DOHH2 (cell line): ENCODE results near the gene NINJ2.

ENCODE experiments used
- H3F3A ChIP-seq: fragments of 200-600 bp; sonication (generic), shearing (Covaris generic); 2 replicates; pipeline ENCODE4 v1.6.0; 2016; ENCODE audit warnings: antibody characterized with exemption, mild to moderate bottlenecking; ENCODE audit not compliant: control insufficient read depth, insufficient read depth
- H3K27ac ChIP-seq: fragments of 200-600 bp; sonication (generic); 2 replicates; pipeline ENCODE4 v1.5.1; 2014; ENCODE audit warnings: low read depth, mild to moderate bottlenecking, low read length, moderate library complexity
- H3K27me3 ChIP-seq: fragments of 200-600 bp; sonication (generic); 2 replicates; pipeline ENCODE4 v1.6.1; 2014; ENCODE audit warnings: mild to moderate bottlenecking, low read length, mixed read lengths; ENCODE audit not compliant: control insufficient read depth
- H3K36me3 ChIP-seq: fragments of 200-600 bp; sonication (generic); 2 replicates; pipeline ENCODE4 v1.6.1; 2014; ENCODE audit warnings: mild to moderate bottlenecking, low read length, moderate library complexity, mixed read lengths; ENCODE audit not compliant: control insufficient read depth
- H3K4me1 ChIP-seq: fragments of 200-600 bp; sonication (generic); 2 replicates; pipeline ENCODE4 v1.6.1; 2014; ENCODE audit warnings: mild to moderate bottlenecking, low read length, mixed read lengths; ENCODE audit not compliant: control insufficient read depth
- H3K4me2 ChIP-seq: fragments of 200-600 bp; sonication (generic); 2 replicates; pipeline ENCODE4 v1.6.0; 2014; ENCODE audit warnings: mild to moderate bottlenecking, low read length, moderate library complexity
- H3K4me3 ChIP-seq: fragments of 200-600 bp; sonication (generic); 2 replicates; pipeline ENCODE4 v1.5.1; 2014; ENCODE audit warnings: mild to moderate bottlenecking, low read length, mixed read lengths
- H3K79me2 ChIP-seq: fragments of 200-600 bp; sonication (generic); 2 replicates; pipeline ENCODE4 v1.6.1; 2014; ENCODE audit warnings: mild to moderate bottlenecking, low read length, mixed read lengths; ENCODE audit not compliant: control insufficient read depth
- H3K9me2 ChIP-seq: fragments of 200-600 bp; sonication (generic); replicated peaks from 2 replicates; pipeline ENCODE4 v1.6.1; 2014; ENCODE audit warnings: mild to moderate bottlenecking, low read length, mixed read lengths; ENCODE audit not compliant: control insufficient read depth
- H3K9me3 ChIP-seq: fragments of 200-600 bp; sonication (generic); 2 replicates; pipeline ENCODE4 v1.6.1; 2014; ENCODE audit warnings: antibody characterized with exemption, low read length, mixed read lengths; ENCODE audit not compliant: control insufficient read depth, insufficient read depth
- H4K20me1 ChIP-seq: fragments of 200-600 bp; sonication (generic); 2 replicates; pipeline ENCODE4 v1.6.0; 2014; ENCODE audit warnings: low read depth, mild to moderate bottlenecking, antibody characterized with exemption, low read length, moderate library complexity; ENCODE audit not compliant: control insufficient read depth, insufficient read depth
- CTCF ChIP-seq: fragments of 200-600 bp; sonication (generic); IDR thresholded peaks from one replicate; pipeline ENCODE4 v1.5.1; 2014; ENCODE audit warnings: antibody characterized with exemption, mild to moderate bottlenecking, low read depth, low read length; ENCODE audit not compliant: poor library complexity, severe bottlenecking
- EZH2phosphoT487 ChIP-seq: fragments of 200-600 bp; sonication (generic); IDR thresholded peaks from 2 replicates; pipeline ENCODE4 v1.6.1; 2017; ENCODE audit warnings: borderline replicate concordance, mild to moderate bottlenecking, antibody characterized with exemption, low read length, moderate library complexity, mixed read lengths

Gene NINJ2

GRCh38 chr12:527241-527640, 136.0 kb downstream of the NINJ2 start:
- no peaks in the 10 kb centered on the region for H3K79me2 ChIP-seq

GRCh38 chr12:526089-526488, 137.2 kb downstream of the NINJ2 start:
- TF ChIP-seq EZH2phosphoT487: no peak
- no peak for TF ChIP-seq CTCF
- no peaks in the 10 kb centered on the region for H3K9me2 ChIP-seq
- H3K79me2 ChIP-seq: no peaks in the 10 kb centered on the region
- H4K20me1 ChIP-seq: no peaks in the 10 kb centered on the region
- H3K4me1 ChIP-seq: no peaks in the 10 kb centered on the region
- no peak overlapping the region for H3K27ac ChIP-seq
- H3K4me2 ChIP-seq: no peak overlapping the region
- H3K9me3 ChIP-seq: peaks cover 15% of the 10 kb centered on the region; the same call in 1 of the 2 replicates
- H3F3A ChIP-seq: no peaks in the 10 kb centered on the region
- no peaks in the 10 kb centered on the region for H3K36me3 ChIP-seq
- H3K27me3 ChIP-seq: no peaks in the 10 kb centered on the region
- no peak overlapping the region for H3K4me3 ChIP-seq

More at GRCh38 chr12:527241-527640, 136.0 kb downstream of the NINJ2 start:
- Histone ChIP-seq H3K9me2 (no peaks in the 10 kb centered on the region), H3K4me3 (no peak overlapping the region), H4K20me1 (no peaks in the 10 kb centered on the region), H3K27me3 (no peaks in the 10 kb centered on the region), H3K36me3 (no peaks in the 10 kb centered on the region), H3K4me2 (no peak overlapping the region), H3K27ac (no peak overlapping the region), H3F3A (no peaks in the 10 kb centered on the region), H3K4me1 (no peaks in the 10 kb centered on the region), H3K9me3 (peaks cover 18% of the 10 kb centered on the region; the same call in 1 of the 2 replicates)
- no peak for TF ChIP-seq CTCF
- TF ChIP-seq EZH2phosphoT487: no peak

GRCh38 chr12:524167-524951, 138.9 kb downstream of the NINJ2 start:
- H3K9me3 ChIP-seq: peaks cover 3% of the 10 kb centered on the region; the same call in 1 of the 2 replicates
- TF ChIP-seq CTCF: no peak
- no peak for TF ChIP-seq EZH2phosphoT487
- no peaks in the 10 kb centered on the region for H4K20me1 ChIP-seq

More at GRCh38 chr12:524167-524951, 138.9 kb downstream of the NINJ2 start:
- no peaks in the 10 kb centered on the region for H3K9me2 ChIP-seq
- no peak overlapping the region for H3K4me2 ChIP-seq
- H3K27ac ChIP-seq: no peak overlapping the region
- H3K79me2 ChIP-seq: no peaks in the 10 kb centered on the region
- H3K4me3 ChIP-seq: no peak overlapping the region
- H3F3A ChIP-seq: no peaks in the 10 kb centered on the region
- H3K27me3 ChIP-seq: peaks cover 2% of the 10 kb centered on the region
- H3K4me1 ChIP-seq: no peaks in the 10 kb centered on the region
- no peaks in the 10 kb centered on the region for H3K36me3 ChIP-seq
